Endodermal cell (in vitro differentiated cells): ENCODE measurements around the gene FAR1. TPM values are rescaled to one million over a fixed set of nuclear protein-coding genes. Genes with fewer than 3 reads are reported as not detected.

Experiments used
- DNase-seq: peaks from one replicate; pipeline ENCODE4 v3.0.0-alpha.2; 2017
- H3K27ac ChIP-seq: 2 replicates; pipeline ENCODE4 v1.5.1; 2013; ENCODE audit warnings: mild to moderate bottlenecking, low read depth, low read length, moderate library complexity
- H3K27me3 ChIP-seq: 2 replicates; pipeline ENCODE4 v1.6.1; 2013; ENCODE audit warnings: mild to moderate bottlenecking, low read length, moderate library complexity; ENCODE audit not compliant: insufficient read depth, control insufficient read depth, poor library complexity, severe bottlenecking
- H3K36me3 ChIP-seq: 2 replicates; pipeline ENCODE4 v1.7.0; 2013; ENCODE audit warnings: mild to moderate bottlenecking, low read length, moderate library complexity; ENCODE audit not compliant: control insufficient read depth, insufficient read depth
- H3K4me1 ChIP-seq: one replicate; pipeline ENCODE4 v1.7.0; 2013; ENCODE audit warnings: low read length; ENCODE audit not compliant: control insufficient read depth, insufficient read depth
- H3K4me3 ChIP-seq: 2 replicates; pipeline ENCODE4 v1.5.1; 2013; ENCODE audit warnings: mild to moderate bottlenecking, low read length, moderate library complexity
- H3K9ac ChIP-seq: 2 replicates; pipeline ENCODE4 v1.6.1; 2013; ENCODE audit warnings: mild to moderate bottlenecking, low read length, moderate library complexity; ENCODE audit not compliant: poor library complexity, severe bottlenecking; ENCODE audit errors: extremely low read depth
- H3K9me3 ChIP-seq: 2 replicates; pipeline ENCODE4 v1.6.1; 2013; ENCODE audit warnings: mild to moderate bottlenecking, low read length, moderate library complexity; ENCODE audit not compliant: control insufficient read depth
- H3K27ac Mint-ChIP-seq: 2 replicates; pipeline ENCODE4 v1.8.0; 2020; ENCODE audit warnings: mixed read lengths
- H3K27me3 Mint-ChIP-seq: 2 replicates; pipeline ENCODE4 v1.8.0; 2021; ENCODE audit warnings: mild to moderate bottlenecking, mixed read lengths; ENCODE audit not compliant: insufficient read depth
- H3K36me3 Mint-ChIP-seq: 2 replicates; pipeline ENCODE4 v1.8.0; 2020; ENCODE audit warnings: low read depth, mixed read lengths
- H3K4me1 Mint-ChIP-seq: 2 replicates; pipeline ENCODE4 v1.8.0; 2020; ENCODE audit warnings: mixed read lengths
- H3K4me3 Mint-ChIP-seq: 2 replicates; pipeline ENCODE4 v1.8.0; 2020; ENCODE audit warnings: mild to moderate bottlenecking, moderate library complexity, mixed read lengths
- H3K9me3 Mint-ChIP-seq: 2 replicates; pipeline ENCODE4 v1.8.0; 2020; ENCODE audit warnings: mild to moderate bottlenecking, mixed read lengths
- CTCF ChIP-seq: fragments of 200-600 bp; sonication (generic); conservative IDR thresholded peaks from 2 replicates; pipeline ENCODE4 v1.5.0; 2021; ENCODE audit warnings: antibody characterized with exemption, mild to moderate bottlenecking
- WGBS, 2 experiments: methylation state at CpG; one replicate each; pipeline versions ENCODE4 v1.1.5 to v1.1.7; 2013; ENCODE audit warnings: missing lambda C conversion rate in 2 of 2, mixed read lengths in 1 of 2; ENCODE audit not compliant: insufficient coverage in 1 of 2, insufficient read length in 1 of 2; 5-methylcytosine and 5-hydroxymethylcytosine counted together
- total RNA-seq, 2 donors: library from RNA; stranded (reverse); fragmentation: NEBNext Ultra II Directional in 1 of 2; extraction: Animal tissue kit (Norgen Biotek cat#: 25700) in 1 of 2; gene quantifications; 2 replicates in 1 of 2; 3 replicates in 1 of 2; pipeline ENCODE4 v1.2.1, GENCODE V29; 2021

The FAR1 gene
- total RNA-seq, 2 donors from 2014 or later = 98.3 to 98.8 TPM

GRCh38 chr11:13726456-13726855 is 58.0 kb downstream of the FAR1 start:
- peaks cover 4% of the 10 kb centered on the region for H3K9me3 ChIP-seq
- no peak overlapping the region for H3K9ac ChIP-seq
- H3K4me1 ChIP-seq = peaks cover 2% of the 10 kb centered on the region
- WGBS, 2 experiments = 88 to 100% methylated on average over 1 of the region's 1 CpG
- Mint-ChIP-seq H3K9me3 (no peaks in the 10 kb centered on the region), H3K27ac (no peak overlapping the region), H3K36me3 (peaks cover 50% of the 10 kb centered on the region), H3K27me3 (no peaks in the 10 kb centered on the region), H3K4me3 (no peak overlapping the region), H3K4me1 (peaks cover 6% of the 10 kb centered on the region)
- H3K27ac ChIP-seq = no peak overlapping the region
- DNase-seq = no peak
- H3K4me3 ChIP-seq = no peak overlapping the region
- TF ChIP-seq CTCF = no peak
- H3K27me3 ChIP-seq = no peaks in the 10 kb centered on the region
- H3K36me3 ChIP-seq = peaks cover 89% of the 10 kb centered on the region

GRCh38 chr11:13728076-13728475 is 59.6 kb downstream of the FAR1 start:
- no peak for TF ChIP-seq CTCF
- H3K4me3 Mint-ChIP-seq = no peak overlapping the region

GRCh38 chr11:13734530-13734929 is 66.1 kb downstream of the FAR1 start:
- Histone ChIP-seq H3K36me3 (peaks cover 31% of the 10 kb centered on the region), H3K9me3 (no peaks in the 10 kb centered on the region), H3K27ac (no peak overlapping the region), H3K4me1 (no peaks in the 10 kb centered on the region), H3K4me3 (no peak overlapping the region), H3K27me3 (no peaks in the 10 kb centered on the region), H3K9ac (no peak overlapping the region)
- Mint-ChIP-seq H3K4me3 (no peak overlapping the region), H3K27ac (no peak overlapping the region), H3K36me3 (peaks cover under 1% of the 10 kb centered on the region), H3K9me3 (no peaks in the 10 kb centered on the region), H3K27me3 (no peaks in the 10 kb centered on the region), H3K4me1 (peaks cover 5% of the 10 kb centered on the region)
- no peak for TF ChIP-seq CTCF
- 93% methylated on average over 2 to 3 of the region's 3 CpGs for WGBS, 2 experiments
- DNase-seq = no peak

More at GRCh38 chr11:13728076-13728475, 59.6 kb downstream of the FAR1 start:
- H3K36me3 ChIP-seq = peaks cover 84% of the 10 kb centered on the region
- Mint-ChIP-seq H3K27ac (no peak overlapping the region), H3K4me1 (peaks cover 6% of the 10 kb centered on the region), H3K36me3 (peaks cover 37% of the 10 kb centered on the region), H3K27me3 (no peaks in the 10 kb centered on the region), H3K9me3 (no peaks in the 10 kb centered on the region)
- H3K9ac ChIP-seq = no peak overlapping the region
- peaks cover 2% of the 10 kb centered on the region for H3K4me1 ChIP-seq
- H3K27me3 ChIP-seq = no peaks in the 10 kb centered on the region
- no peak overlapping the region for H3K27ac ChIP-seq
- peak overlapping the region; percentile 29 for H3K4me3 ChIP-seq
- H3K9me3 ChIP-seq = peaks cover under 1% of the 10 kb centered on the region
- DNase-seq = no peak
